ENCODE results near the gene ETV2.
"Not testable (repeated sequence)": the region's sequence is repeated elsewhere in the genome, so short reads cannot be mapped to it uniquely, and the experiment has no call there.

Gene ETV2

DNA sequence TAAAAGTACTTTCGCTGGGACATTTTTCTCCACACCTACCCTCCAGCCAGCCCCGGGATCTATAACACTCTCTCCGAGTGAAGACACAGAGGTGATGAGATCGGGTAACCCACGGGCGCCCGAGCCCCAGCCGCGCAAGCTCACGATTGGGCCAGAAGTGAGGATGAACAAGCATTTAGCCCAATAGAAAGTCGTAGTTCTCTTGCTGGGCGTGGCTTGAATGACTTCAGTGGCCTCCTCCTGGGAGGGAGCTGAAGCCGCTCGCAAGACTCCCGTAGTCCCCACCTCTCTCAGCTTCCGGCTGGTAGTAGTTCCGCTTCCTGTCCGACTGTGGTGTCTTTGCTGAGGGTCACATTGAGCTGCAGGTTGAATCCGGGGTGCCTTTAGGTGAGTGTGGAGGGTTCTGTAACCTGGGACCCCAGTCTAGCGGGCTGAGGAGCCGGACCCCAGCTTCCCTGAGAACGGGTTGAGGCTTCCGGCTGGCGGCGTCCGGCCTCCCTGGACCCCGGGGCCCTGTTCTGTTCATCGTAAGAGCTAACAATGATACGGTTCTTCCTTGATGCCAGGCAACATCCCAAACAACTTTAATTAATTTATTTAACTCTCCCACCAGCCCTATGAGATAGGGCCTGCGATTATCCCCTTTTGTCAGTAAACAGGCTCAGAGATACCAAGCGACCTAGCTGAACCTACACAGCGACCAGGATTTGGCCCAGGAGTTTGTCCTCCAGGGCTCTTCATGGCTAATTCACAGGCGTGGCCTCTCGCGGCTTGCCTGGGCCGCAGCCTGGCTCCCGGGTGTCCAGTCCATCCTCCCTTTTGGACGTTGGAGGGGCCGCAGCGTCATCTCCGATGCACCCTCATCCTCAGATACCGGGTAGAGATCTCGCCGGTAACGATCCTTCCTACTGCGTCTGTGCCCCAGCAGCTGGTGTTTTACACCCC, 6.7 kb downstream of the ETV2 start, which contains the start of gene COX6B1:
TSS of gene COX6B1 (plus strand) at position 307 of the 945 bp plus-strand sequence. CDS start 2,921 bp downstream, outside the sequence.
- TF ChIP-seq, protein P1, sequence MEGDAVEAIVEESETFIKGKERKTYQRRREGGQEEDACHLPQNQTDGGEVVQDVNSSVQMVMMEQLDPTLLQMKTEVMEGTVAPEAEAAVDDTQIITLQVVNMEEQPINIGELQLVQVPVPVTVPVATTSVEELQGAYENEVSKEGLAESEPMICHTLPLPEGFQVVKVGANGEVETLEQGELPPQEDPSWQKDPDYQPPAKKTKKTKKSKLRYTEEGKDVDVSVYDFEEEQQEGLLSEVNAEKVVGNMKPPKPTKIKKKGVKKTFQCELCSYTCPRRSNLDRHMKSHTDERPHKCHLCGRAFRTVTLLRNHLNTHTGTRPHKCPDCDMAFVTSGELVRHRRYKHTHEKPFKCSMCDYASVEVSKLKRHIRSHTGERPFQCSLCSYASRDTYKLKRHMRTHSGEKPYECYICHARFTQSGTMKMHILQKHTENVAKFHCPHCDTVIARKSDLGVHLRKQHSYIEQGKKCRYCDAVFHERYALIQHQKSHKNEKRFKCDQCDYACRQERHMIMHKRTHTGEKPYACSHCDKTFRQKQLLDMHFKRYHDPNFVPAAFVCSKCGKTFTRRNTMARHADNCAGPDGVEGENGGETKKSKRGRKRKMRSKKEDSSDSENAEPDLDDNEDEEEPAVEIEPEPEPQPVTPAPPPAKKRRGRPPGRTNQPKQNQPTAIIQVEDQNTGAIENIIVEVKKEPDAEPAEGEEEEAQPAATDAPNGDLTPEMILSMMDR (IDR thresholded peaks at IDR 0.05; ENCODE audit: borderline replicate concordance, insufficient read depth, low read depth, low read length), result no peak

DNA sequence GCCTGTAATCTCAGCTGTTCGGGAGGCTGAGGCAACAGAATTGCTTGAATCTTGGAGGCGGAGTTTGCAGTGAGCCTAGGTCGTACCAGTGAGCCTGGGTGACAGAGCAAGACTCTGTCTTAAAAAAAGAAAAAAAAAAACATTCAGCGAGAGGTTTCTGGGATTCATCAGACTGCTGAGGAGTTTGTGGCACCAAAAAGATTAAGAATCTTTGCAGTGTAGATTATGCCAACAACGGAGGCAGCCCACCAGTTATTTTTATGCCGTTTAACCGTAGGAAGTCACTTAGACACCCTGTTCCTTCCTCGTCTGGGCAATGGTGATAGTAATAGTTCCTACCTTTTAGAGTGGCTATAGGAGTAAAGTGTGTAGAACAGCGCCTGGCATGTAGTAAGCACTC, 9.0 kb downstream of the ETV2 start:
- H3K4me3 ChIP-seq (ENCODE audit: low read depth, low read length), result no peak overlapping the region
- TF ChIP-seq, protein P1 (IDR thresholded peaks at IDR 0.05; ENCODE audit: borderline replicate concordance, insufficient read depth, low read depth, low read length), result no peak

More for the DNA sequence above, 6.7 kb downstream of the ETV2 start, which contains the start of gene COX6B1:
- peak within 1 kb of the TSS; percentile 88 for H3K4me3 ChIP-seq (ENCODE audit: low read depth, low read length)

DNA sequence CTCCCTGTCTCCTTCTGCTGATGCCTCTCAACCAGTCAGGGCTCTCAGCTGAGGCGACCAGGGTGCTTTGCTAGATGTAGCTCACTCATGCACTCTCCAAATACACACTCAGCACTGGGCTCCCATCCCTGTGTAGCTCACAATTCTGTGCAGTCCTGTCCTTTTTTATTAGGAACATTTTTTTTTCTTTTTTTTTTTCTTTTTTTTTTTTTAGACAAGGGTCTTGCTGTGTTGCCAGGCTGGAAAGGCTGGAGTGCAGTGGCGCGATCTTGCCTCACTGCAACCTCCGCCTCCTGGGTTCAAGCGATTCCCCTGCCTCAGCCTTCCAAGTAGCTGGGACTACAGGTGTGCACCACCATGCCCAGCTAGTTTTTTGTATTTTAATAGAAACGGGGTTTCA, 13.3 kb downstream of the ETV2 start:
- not testable (repeated sequence) for H3K4me3 ChIP-seq (ENCODE audit: low read depth, low read length)

DNA sequence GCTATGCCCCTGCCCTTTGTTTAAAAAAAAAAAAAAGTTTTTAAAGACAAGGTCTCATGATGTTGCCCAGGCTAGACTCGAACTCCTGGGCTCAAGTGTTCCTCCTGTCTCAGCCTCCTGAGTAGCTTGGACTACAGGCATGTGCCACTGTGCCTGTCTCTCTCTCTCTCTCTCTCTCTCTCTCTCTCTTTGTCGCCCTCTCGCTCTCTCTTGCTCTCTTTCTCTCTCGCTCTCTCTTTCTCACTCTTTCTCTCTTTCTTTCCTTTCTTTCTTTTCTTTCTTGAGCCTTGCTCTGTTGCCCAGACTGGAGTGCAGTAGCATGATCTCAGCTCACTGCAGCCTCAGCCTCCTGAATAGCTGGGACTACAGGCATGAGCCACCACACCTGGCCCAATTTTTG, 14.1 kb downstream of the ETV2 start:
- TF ChIP-seq, protein P1 (IDR thresholded peaks at IDR 0.05; ENCODE audit: borderline replicate concordance, insufficient read depth, low read depth, low read length), result no peak
- no peak overlapping the region for H3K4me3 ChIP-seq (ENCODE audit: low read depth, low read length)

DNA sequence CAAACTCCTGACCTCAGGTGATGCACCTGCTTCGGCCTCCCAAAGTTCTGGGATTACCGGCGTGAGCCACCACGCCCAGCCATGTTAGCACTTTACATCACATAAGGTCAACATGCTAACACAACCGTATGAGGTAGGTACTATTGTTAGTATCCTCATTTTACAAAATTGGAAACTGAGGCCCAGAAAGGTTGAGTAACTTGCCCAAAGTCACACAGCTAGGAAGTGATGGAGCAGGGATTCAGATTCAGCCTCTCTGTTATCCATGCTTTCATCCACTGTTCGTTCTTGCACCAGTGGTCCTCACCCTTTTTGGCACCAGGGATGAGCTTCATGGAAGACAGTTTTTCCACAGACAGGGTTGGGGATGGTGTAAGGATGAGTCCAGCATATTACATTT, 15.2 kb downstream of the ETV2 start:
- H3K4me3 ChIP-seq (ENCODE audit: low read depth, low read length), result no peak overlapping the region
- TF ChIP-seq, protein P1 (IDR thresholded peaks at IDR 0.05; ENCODE audit: borderline replicate concordance, insufficient read depth, low read depth, low read length), result no peak

DNA sequence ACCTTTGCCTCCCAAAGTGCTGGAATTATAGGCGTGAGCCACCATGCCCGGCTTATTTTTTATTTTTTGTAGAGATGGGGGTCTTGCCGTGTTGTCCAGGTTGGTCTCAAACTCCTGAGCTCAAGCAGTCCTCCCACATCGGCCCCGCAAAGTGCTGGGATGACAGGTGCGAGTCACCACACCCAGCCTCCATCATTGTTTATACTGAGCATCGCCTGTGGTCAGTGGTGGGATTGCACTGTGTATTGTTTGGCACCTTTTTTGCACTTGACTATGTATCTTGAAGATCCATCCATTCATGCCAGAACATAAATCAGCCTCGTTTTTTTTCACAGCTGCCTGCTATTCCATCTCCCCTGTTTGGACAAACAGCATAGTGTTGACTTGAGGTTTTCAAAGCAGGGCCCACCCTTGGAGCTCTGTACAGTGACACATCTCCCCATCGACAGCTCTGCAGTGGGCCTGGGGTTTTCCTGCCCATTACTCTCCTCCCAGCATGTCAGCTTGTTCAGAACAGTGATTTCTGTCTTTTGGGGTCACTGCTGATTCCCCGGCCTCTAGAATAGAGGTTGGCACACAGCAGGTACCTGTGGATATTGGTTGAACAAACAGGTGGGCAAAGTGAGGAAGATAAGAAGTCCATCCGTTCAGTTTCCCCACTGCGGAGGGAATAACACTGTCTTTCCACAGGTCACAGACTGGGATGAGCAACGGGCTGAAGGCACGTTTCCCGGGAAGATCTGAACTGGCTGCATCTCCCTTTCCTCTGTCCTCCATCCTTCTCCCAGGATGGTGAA, 16.6 kb downstream of the ETV2 start:
- TF ChIP-seq, protein P1 (IDR thresholded peaks at IDR 0.05; ENCODE audit: borderline replicate concordance, insufficient read depth, low read depth, low read length), result no peak

DNA sequence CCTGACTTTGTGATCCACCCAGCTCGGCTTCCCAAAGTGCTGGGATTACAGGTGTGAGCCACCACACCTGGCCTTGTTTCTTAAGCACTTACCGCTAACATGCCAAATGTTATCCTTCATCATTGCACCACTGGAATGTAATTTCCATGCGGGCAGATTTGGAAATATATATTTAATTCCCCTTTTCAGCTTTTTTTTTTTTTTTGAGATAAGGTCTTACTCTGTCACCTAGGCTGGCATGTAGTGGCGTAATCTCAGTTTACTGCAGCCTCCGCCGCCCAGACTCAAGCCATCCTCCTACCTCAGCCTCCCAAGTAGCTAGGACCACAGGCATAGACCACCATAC, 20.4 kb downstream of the ETV2 start:
- no peak overlapping the region for H3K4me3 ChIP-seq (ENCODE audit: low read depth, low read length)
- TF ChIP-seq, protein P1 (IDR thresholded peaks at IDR 0.05; ENCODE audit: borderline replicate concordance, insufficient read depth, low read depth, low read length), result no peak

More for the DNA sequence above, 16.6 kb downstream of the ETV2 start:
- no peak overlapping the region for H3K4me3 ChIP-seq (ENCODE audit: low read depth, low read length)

All from GM12875 (cell line).